H1 (cell line): ENCODE results near the gene LRRTM2. TPM values are rescaled to one million over a fixed set of nuclear protein-coding genes. Genes with fewer than 3 reads are reported as not detected.

Experiments used
- CTCF ChIA-PET: fragments of 300-600 bp; sonication (Branson Sonifier 250); formaldehyde crosslinking; loops from one replicate; lab custom pipeline; 2021; ENCODE audit not compliant: partially characterized antibody; lab: Charles Lee
- POLR2A ChIA-PET: fragments of 300-600 bp; sonication (Branson Sonifier 250); formaldehyde crosslinking; loops from one replicate; lab custom pipeline; 2021; ENCODE audit warnings: inconsistent platforms; ENCODE audit not compliant: partially characterized antibody; lab: Charles Lee
- DNase-seq, 2 experiments: peaks; one replicate each; pipeline versions ENCODE4 v3.0.0 to v3.0.0-alpha.2; 2010 to 2022; ENCODE audit warnings: low spot score in 2 of 2, low read depth in 1 of 2, mixed read lengths in 1 of 2
- FAIRE-seq: peaks from 2 replicates; lab custom pipeline; 2011; peaks lifted over from hg19 to GRCh38; lab: Jason Lieb, UNC
- H2AFZ ChIP-seq: 2 replicates; pipeline ENCODE4 v1.8.1; 2012; ENCODE audit warnings: low read length, inconsistent platforms
- H2AK5ac ChIP-seq: 2 replicates; pipeline ENCODE4 v1.6.1; 2013; ENCODE audit warnings: low read depth, low read length
- H2BK120ac ChIP-seq: replicated peaks from 2 replicates; pipeline ENCODE3; 2013; ENCODE audit warnings: low read depth, low read length, inconsistent platforms
- H2BK12ac ChIP-seq: 2 replicates; pipeline ENCODE4 v1.6.1; 2013; ENCODE audit warnings: low read depth, low read length
- H2BK15ac ChIP-seq: 2 replicates; pipeline ENCODE4 v1.6.1; 2013; ENCODE audit warnings: low read length
- H2BK20ac ChIP-seq: 2 replicates; pipeline ENCODE4 v1.6.1; 2013; ENCODE audit warnings: low read length
- H2BK5ac ChIP-seq: 2 replicates; pipeline ENCODE4 v1.6.1; 2013; ENCODE audit warnings: low read depth, low read length
- H3K14ac ChIP-seq: 2 replicates; pipeline ENCODE4 v1.6.1; 2013; ENCODE audit warnings: inconsistent platforms; ENCODE audit not compliant: insufficient read length
- H3K18ac ChIP-seq: 2 replicates; pipeline ENCODE4 v1.6.1; 2013; ENCODE audit warnings: low read length; ENCODE audit errors: extremely low read depth
- H3K23ac ChIP-seq: 2 replicates; pipeline ENCODE4 v1.6.1; 2013; ENCODE audit warnings: inconsistent platforms; ENCODE audit not compliant: insufficient read length
- H3K23me2 ChIP-seq: 2 replicates; pipeline ENCODE4 v1.6.1; 2013; ENCODE audit warnings: low read depth, low read length
- H3K27ac ChIP-seq: 2 replicates; pipeline ENCODE4 v1.6.1; 2011; ENCODE audit warnings: low read depth, low read length, inconsistent platforms
- H3K27me3 ChIP-seq, 4 experiments: replicated peaks in 1 of 4; 1 replicate in 1 of 4; 2 replicates in 3 of 4; pipeline versions ENCODE4 v1.6.1 to v1.8.1; 2011 to 2013; ENCODE audit warnings: low read length in 3 of 4, mild to moderate bottlenecking in 3 of 4, inconsistent platforms in 2 of 4, mixed read lengths in 2 of 4, moderate library complexity in 1 of 4; ENCODE audit not compliant: control insufficient read depth in 3 of 4, insufficient read depth in 3 of 4; ENCODE audit errors: extremely low read depth in 1 of 4
- H3K36me3 ChIP-seq, 4 experiments: 2 replicates each; pipeline versions ENCODE4 v1.6.1 to v1.8.1; 2011 to 2013; ENCODE audit warnings: mild to moderate bottlenecking in 4 of 4, low read length in 3 of 4, moderate library complexity in 2 of 4, control low read depth in 1 of 4, inconsistent platforms in 1 of 4; ENCODE audit not compliant: insufficient read depth in 4 of 4, control insufficient read depth in 2 of 4
- H3K4ac ChIP-seq: replicated peaks from 2 replicates; pipeline ENCODE3; 2013; ENCODE audit warnings: low read length, low read depth, mixed read lengths, inconsistent platforms; ENCODE audit not compliant: insufficient read length
- H3K4me1 ChIP-seq, 4 experiments: replicated peaks in 1 of 4; 1 replicate in 1 of 4; 2 replicates in 3 of 4; pipeline versions ENCODE4 v1.6.1 to v1.8.1; 2011 to 2013; ENCODE audit warnings: low read length in 3 of 4, inconsistent platforms in 2 of 4, mixed read lengths in 1 of 4; ENCODE audit not compliant: insufficient read depth in 4 of 4, control insufficient read depth in 3 of 4
- H3K4me2 ChIP-seq, 2 experiments: 2 replicates each; pipeline versions ENCODE4 v1.6.1 to v1.8.1; 2011 to 2013; ENCODE audit warnings: low read depth in 2 of 2, low read length in 2 of 2, control low read depth in 1 of 2, inconsistent platforms in 1 of 2, mild to moderate bottlenecking in 1 of 2; ENCODE audit not compliant: insufficient read depth in 1 of 2
- H3K4me3 ChIP-seq, 4 experiments: fragments of 200-600, 300-600 bp in 1 of 4; sonication (generic), shearing (Covaris generic), sonication (Bioruptor Twin) in 1 of 4; 2 replicates each; pipeline versions ENCODE4 v1.5.1 to v1.8.1; 2011 to 2016; ENCODE audit warnings: low read length in 4 of 4, low read depth in 3 of 4, control low read depth in 2 of 4, inconsistent platforms in 2 of 4, mild to moderate bottlenecking in 2 of 4, mixed read lengths in 1 of 4, moderate library complexity in 1 of 4; ENCODE audit not compliant: insufficient read depth in 2 of 4; ENCODE audit errors: extremely low read depth in 1 of 4
- H3K56ac ChIP-seq: replicated peaks from 2 replicates; pipeline ENCODE3; 2013; ENCODE audit warnings: low read depth, mild to moderate bottlenecking, mixed read lengths, low read length, inconsistent platforms; ENCODE audit not compliant: insufficient read length
- H3K79me1 ChIP-seq: 2 replicates; pipeline ENCODE4 v1.6.1; 2013; ENCODE audit warnings: low read depth, low read length, control low read depth
- H3K79me2 ChIP-seq, 2 experiments: 2 replicates each; pipeline versions ENCODE4 v1.6.1 to v1.8.1; 2012 to 2013; ENCODE audit warnings: low read length in 2 of 2, mild to moderate bottlenecking in 2 of 2, inconsistent platforms in 1 of 2; ENCODE audit not compliant: insufficient read depth in 2 of 2, control insufficient read depth in 1 of 2
- H3K9ac ChIP-seq, 4 experiments: replicated peaks in 1 of 4; 1 replicate in 1 of 4; 2 replicates in 3 of 4; pipeline versions ENCODE4 v1.6.1 to v1.8.1; 2011 to 2013; ENCODE audit warnings: low read depth in 3 of 4, low read length in 3 of 4, control low read depth in 2 of 4, mild to moderate bottlenecking in 2 of 4, moderate library complexity in 2 of 4, inconsistent platforms in 1 of 4; ENCODE audit errors: extremely low read depth in 1 of 4
- H3K9me3 ChIP-seq, 2 experiments: 2 replicates each; pipeline versions ENCODE4 v1.6.1 to v1.8.1; 2012 to 2013; ENCODE audit warnings: mild to moderate bottlenecking in 2 of 2, moderate library complexity in 2 of 2, control low read depth in 1 of 2, inconsistent platforms in 1 of 2, low read depth in 1 of 2, low read length in 1 of 2, mixed read lengths in 1 of 2; ENCODE audit not compliant: insufficient read depth in 2 of 2
- H4K20me1 ChIP-seq, 2 experiments: replicated peaks in 1 of 2; 2 replicates each; pipeline versions ENCODE3 to v1.8.1; 2011 to 2013; ENCODE audit warnings: inconsistent platforms in 2 of 2, low read length in 2 of 2, mild to moderate bottlenecking in 1 of 2; ENCODE audit not compliant: insufficient read depth in 2 of 2, control insufficient read depth in 1 of 2
- H4K5ac ChIP-seq: 2 replicates; pipeline ENCODE4 v1.6.1; 2013; ENCODE audit warnings: low read length, low read depth, mixed read lengths, inconsistent platforms; ENCODE audit not compliant: insufficient read length
- H4K8ac ChIP-seq: 2 replicates; pipeline ENCODE4 v1.8.0; 2013; ENCODE audit warnings: mild to moderate bottlenecking, moderate library complexity, low read length, inconsistent platforms; ENCODE audit not compliant: insufficient read depth; ENCODE audit errors: extremely low read depth
- H4K91ac ChIP-seq: replicated peaks from 2 replicates; pipeline ENCODE3; 2013; ENCODE audit warnings: low read length, mixed read lengths, inconsistent platforms; ENCODE audit not compliant: insufficient read length
- BCL11A ChIP-seq, 2 experiments: IDR thresholded peaks; one replicate each; pipeline ENCODE4 v1.6.1; 2011; ENCODE audit warnings: low read depth in 2 of 2, low read length in 2 of 2, mild to moderate bottlenecking in 2 of 2
- CBX5 ChIP-seq: fragments of 300-800, 300-1000 bp; sonication (generic); IDR thresholded peaks from 2 replicates; pipeline ENCODE4 v1.7.1; 2016; ENCODE audit warnings: antibody characterized with exemption, low read length, low read depth
- CTBP2 ChIP-seq: IDR thresholded peaks from 2 replicates; pipeline ENCODE4 v1.7.0; 2011; ENCODE audit warnings: borderline replicate concordance, mild to moderate bottlenecking, moderate library complexity, mixed read lengths, low read length; ENCODE audit not compliant: insufficient read depth, insufficient read length
- HDAC2 ChIP-seq, 2 experiments: fragments of 300-600 bp in 1 of 2; sonication (generic) in 1 of 2; IDR thresholded peaks; 2 replicates each; pipeline ENCODE4 v1.6.1; 2011 to 2012; ENCODE audit warnings: low read depth in 2 of 2, low read length in 2 of 2, mild to moderate bottlenecking in 2 of 2, moderate library complexity in 2 of 2, borderline replicate concordance in 1 of 2, inconsistent platforms in 1 of 2
- JUN ChIP-seq: IDR thresholded peaks from 2 replicates; pipeline ENCODE4 v1.6.1; 2011; ENCODE audit warnings: low read depth, mild to moderate bottlenecking, improper control_type of control experiment, low read length
- KDM4A ChIP-seq: IDR thresholded peaks from one replicate; pipeline ENCODE4 v1.7.1; 2012; ENCODE audit warnings: low read depth, mild to moderate bottlenecking, moderate library complexity, low read length, inconsistent platforms; ENCODE audit not compliant: severe bottlenecking
- POLR2A ChIP-seq, 2 experiments: IDR thresholded peaks; 1 replicate in 1 of 2; 2 replicates in 1 of 2; pipeline ENCODE4 v1.6.1; 2011; ENCODE audit warnings: low read depth in 2 of 2, low read length in 2 of 2, mild to moderate bottlenecking in 2 of 2; ENCODE audit errors: control extremely low read depth in 1 of 2
- WGBS, 2 experiments: shearing (Covaris generic) in 1 of 2; methylation state at CpG; one replicate each; pipeline versions ENCODE4 v1.1.6 to v1.1.7; 2013 to 2015; ENCODE audit warnings: low lambda C conversion rate in 2 of 2, mixed read lengths in 2 of 2, inconsistent platforms in 1 of 2, low coverage in 1 of 2, missing lambda C conversion rate in 1 of 2; ENCODE audit not compliant: insufficient replicate concordance in 2 of 2, insufficient coverage in 1 of 2, insufficient read length in 1 of 2; ENCODE audit errors: extremely low coverage in 1 of 2, missing lambda C conversion rate in 1 of 2; 5-methylcytosine and 5-hydroxymethylcytosine counted together
- polyA plus RNA-seq, 7 experiments: library from polyadenylated mRNA; depleted of rRNA in 3 of 7; stranded (reverse) in 5 of 7; unstranded in 2 of 7; fragments of >200 nt in 5 of 7; fragments of 200-250 nt in 2 of 7; gene quantifications; 1 replicate in 5 of 7; 2 replicates in 1 of 7; 4 replicates in 1 of 7; pipeline versions ENCODE4 v1.2.1 to v1.2.3, GENCODE V29; 2011 to 2013; ENCODE audit warnings: missing spikeins in 2 of 7, mixed read lengths in 2 of 7
- total RNA-seq: library from RNA; stranded (reverse); fragmentation: NEBNext Ultra II Directional; extraction: Animal tissue kit (Norgen Biotek cat#: 25700); gene quantifications from 2 replicates; pipeline ENCODE4 v1.2.1, GENCODE V29; 2021
- TF ChIP-seq, protein P1 (sequence below): IDR thresholded peaks from 2 replicates; pipeline ENCODE4 v1.6.1; 2011; ENCODE audit warnings: low read length, improper control_type of control experiment

The LRRTM2 gene
- total and polyA plus RNA-seq, 2 of the 8 experiments (the other 6 are each of a cell fraction or from before 2014, with no cell fraction given): not detected

DNA sequence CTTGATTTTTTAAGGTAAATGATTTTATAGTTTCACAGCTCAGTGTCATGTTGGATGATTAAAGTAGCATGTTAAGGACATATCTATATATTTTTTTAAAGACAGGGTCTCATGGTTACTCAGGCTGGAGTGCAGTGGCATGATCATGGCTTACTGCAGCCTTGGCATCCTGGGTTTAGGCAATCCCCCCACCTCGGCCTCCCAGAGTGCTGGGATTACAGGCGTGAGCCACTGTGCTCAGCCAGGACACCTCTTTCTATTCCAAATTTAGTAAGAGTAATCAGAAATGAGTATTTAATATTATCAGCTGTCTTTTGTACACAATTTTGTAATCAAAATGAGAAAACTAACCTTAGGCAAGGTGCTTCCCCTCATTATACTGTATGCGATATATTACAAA is 38.6 kb upstream of the LRRTM2 start:
- Histone ChIP-seq H4K20me1 (peaks cover 0 to 2% of the 10 kb centered on the region in 2 experiments), H2AFZ (no peak overlapping the region), H3K4ac (no peak overlapping the region), H3K27me3 (no peaks in the 10 kb centered on the region), H2BK5ac (no peak overlapping the region), H3K4me2 (no peak overlapping the region), H3K18ac (no peak overlapping the region), H3K79me1 (no peaks in the 10 kb centered on the region), H3K23me2 (no peaks in the 10 kb centered on the region), H3K4me3 (no peak overlapping the region), H3K56ac (no peak overlapping the region)
- TF ChIP-seq CBX5 (no peak), JUN (no peak), BCL11A (IDR thresholded peaks at IDR 0.05; ENCODE audit: low read depth in 2 of 2, low read length in 2 of 2) (no peak), POLR2A (IDR thresholded peaks at IDR 0.05; ENCODE audit: control extremely low read depth in 1 of 2, low read depth in 2 of 2, low read length in 2 of 2) (no peak), HDAC2 (IDR thresholded peaks at IDR 0.05; ENCODE audit: borderline replicate concordance in 1 of 2, low read depth in 2 of 2, low read length in 2 of 2) (no peak), KDM4A (no peak), CTBP2 (no peak)
- TF ChIP-seq, protein P1, sequence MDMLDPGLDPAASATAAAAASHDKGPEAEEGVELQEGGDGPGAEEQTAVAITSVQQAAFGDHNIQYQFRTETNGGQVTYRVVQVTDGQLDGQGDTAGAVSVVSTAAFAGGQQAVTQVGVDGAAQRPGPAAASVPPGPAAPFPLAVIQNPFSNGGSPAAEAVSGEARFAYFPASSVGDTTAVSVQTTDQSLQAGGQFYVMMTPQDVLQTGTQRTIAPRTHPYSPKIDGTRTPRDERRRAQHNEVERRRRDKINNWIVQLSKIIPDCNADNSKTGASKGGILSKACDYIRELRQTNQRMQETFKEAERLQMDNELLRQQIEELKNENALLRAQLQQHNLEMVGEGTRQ: no peak
- TF ChIP-seq, all 59 proteins: peak for 0
- Histone ChIP-seq H3K27ac (no peak overlapping the region), H3K23ac (no peak overlapping the region), H2BK120ac (no peak overlapping the region), H3K79me2 (no peaks in the 10 kb centered on the region), H4K8ac (no peak overlapping the region), H2BK12ac (no peak overlapping the region), H2BK20ac (no peak overlapping the region), H3K36me3 (peaks cover 2 to 21% (median 2%) of the 10 kb centered on the region in 4 experiments; a peak in 4 of 8 replicates), H4K5ac (no peak overlapping the region), H3K4me1 (0 out of 7 replicates have a peak, but pooled peaks cover 0 to 2% (median 0%) of the 10 kb centered on the region in 4 experiments), H2BK15ac (no peak overlapping the region), H2AK5ac (no peak overlapping the region), H3K14ac (no peak overlapping the region), H4K91ac (no peak overlapping the region), H3K9me3 (no peaks in the 10 kb centered on the region), H3K9ac (no peak overlapping the region)
- POLR2A ChIA-PET: no interaction called here
- 91% methylated on average over 3 of the region's 3 CpGs; no CpG with 5 or more reads in 1 of the 2 experiments for WGBS, 2 experiments
- FAIRE-seq: no peak
- CTCF ChIA-PET: interaction anchor here (0.6 to 2.0 kb wide), 2 partner anchors 19 to 200 kb away, joined by 3 to 6 read pairs; no protein-coding TSS in a partner anchor
- no peak for DNase-seq
